Activated gamma-delta T cell treated with Interleukin-2 at 50 U/mL for 16 hours (primary cell): ENCODE measurements around the gene APAF1.

ENCODE experiments used
- DNase-seq: peaks from one replicate; pipeline ENCODE4 v3.0.0-alpha.2; 2020

Gene APAF1

GRCh38 chr12:98674841-98675240 is 29.8 kb downstream of the APAF1 start:
- DNase-seq = no peak

GRCh38 chr12:98678236-98678945 is 33.3 kb downstream of the APAF1 start:
- DNase-seq = no peak

GRCh38 chr12:98678946-98679610 is 34.0 kb downstream of the APAF1 start:
- DNase-seq = no peak

GRCh38 chr12:98679611-98680005 is 34.5 kb downstream of the APAF1 start:
- DNase-seq = no peak

- no peak for DNase-seq
Measured at GRCh38 chr12:98684199-98684598, 39.1 kb downstream of the APAF1 start.

- no peak for DNase-seq
Measured at GRCh38 chr12:98686603-98687002, 41.5 kb downstream of the APAF1 start.

GRCh38 chr12:98691351-98691750 is 46.3 kb downstream of the APAF1 start:
- no peak for DNase-seq

- DNase-seq = no peak
Measured at GRCh38 chr12:98696036-98696646, 51.1 kb downstream of the APAF1 start.

- no peak for DNase-seq
Measured at GRCh38 chr12:98697209-98697608, 52.1 kb downstream of the APAF1 start.

- DNase-seq = peak; percentile 11
Measured at GRCh38 chr12:98698603-98699463, 53.7 kb downstream of the APAF1 start.

GRCh38 chr12:98699586-98699985 is 54.5 kb downstream of the APAF1 start:
- no peak for DNase-seq

GRCh38 chr12:98701166-98701565 is 56.1 kb downstream of the APAF1 start:
- no peak for DNase-seq

GRCh38 chr12:98709022-98709421 is 63.9 kb downstream of the APAF1 start:
- no peak for DNase-seq

GRCh38 chr12:98714426-98714825 is 69.3 kb downstream of the APAF1 start:
- DNase-seq = no peak

- no peak for DNase-seq
Measured at GRCh38 chr12:98719515-98720504, 74.7 kb downstream of the APAF1 start.

- no peak for DNase-seq
Measured at GRCh38 chr12:98721204-98721702, 76.2 kb downstream of the APAF1 start.

GRCh38 chr12:98724384-98725155 is 79.5 kb downstream of the APAF1 start:
- no peak for DNase-seq

GRCh38 chr12:98725476-98726247 is 80.6 kb downstream of the APAF1 start:
- no peak for DNase-seq

GRCh38 chr12:98727196-98727595 is 82.1 kb downstream of the APAF1 start:
- DNase-seq = no peak

- no peak for DNase-seq
Measured at GRCh38 chr12:98730412-98730811, 85.3 kb downstream of the APAF1 start.
